Activated gamma-delta T cell treated with Interleukin-2 at 50 U/mL for 16 hours (primary cell): ENCODE results near the gene DHRS2.
"Not testable (repeated sequence)": the region's sequence is repeated elsewhere in the genome, so short reads cannot be mapped to it uniquely, and the experiment has no call there.

ENCODE experiments used
- DNase-seq: peaks from one replicate; pipeline ENCODE4 v3.0.0-alpha.2; 2020

DHRS2 gene

DNA sequence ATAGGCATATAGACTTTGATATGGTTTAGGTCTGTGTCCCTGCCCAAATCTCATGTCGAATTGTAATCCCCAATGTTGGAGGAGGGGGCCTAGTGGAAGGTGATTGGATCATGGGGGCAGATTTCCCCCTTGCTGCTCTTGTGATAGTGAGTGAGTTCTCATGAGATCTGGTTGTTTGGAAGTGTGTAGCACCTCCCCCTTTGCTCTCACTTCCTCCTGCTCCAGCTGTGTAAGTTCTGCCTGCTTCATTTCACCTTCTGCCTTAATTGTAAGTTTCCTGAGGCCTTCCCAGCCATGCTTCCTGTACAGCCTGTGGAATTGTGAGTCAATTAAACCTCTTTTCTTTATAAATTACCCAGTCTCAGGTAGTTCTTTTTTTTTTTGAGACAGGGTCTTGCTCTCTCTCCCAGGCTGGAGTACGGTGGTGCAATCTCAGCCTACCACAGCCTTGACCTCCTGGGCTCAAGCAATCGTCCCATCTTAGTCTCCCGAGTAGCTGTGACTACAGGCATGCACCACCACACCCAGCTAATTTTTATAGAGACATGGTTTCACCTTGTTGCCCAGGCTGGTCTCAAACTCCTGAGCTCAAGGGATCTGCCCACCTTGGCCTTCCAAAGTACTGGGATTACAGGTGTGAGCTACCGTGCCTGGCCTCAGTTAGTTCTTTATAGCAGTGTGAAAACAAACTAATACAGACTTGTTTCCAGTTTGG, 1.3 kb upstream of the DHRS2 start:
- DNase-seq: not testable (repeated sequence)

DNA sequence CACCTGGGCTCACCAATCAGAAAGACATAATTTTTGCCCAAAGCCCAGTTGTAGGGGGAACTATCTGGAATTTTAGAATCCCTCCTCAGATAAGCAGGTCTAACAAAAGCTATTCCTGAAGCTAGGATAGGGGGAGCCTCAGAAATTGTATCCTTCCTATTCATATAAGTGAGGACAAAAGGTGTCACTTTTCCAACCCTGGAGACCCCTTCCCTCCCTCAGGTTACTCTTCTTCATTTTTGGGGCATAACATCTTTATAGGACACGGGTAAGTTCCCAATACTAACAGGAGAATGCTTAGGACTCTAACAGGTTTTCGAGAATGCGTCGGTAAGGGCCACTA, 1.1 kb downstream of the DHRS2 start:
- not testable (repeated sequence) for DNase-seq

DNA sequence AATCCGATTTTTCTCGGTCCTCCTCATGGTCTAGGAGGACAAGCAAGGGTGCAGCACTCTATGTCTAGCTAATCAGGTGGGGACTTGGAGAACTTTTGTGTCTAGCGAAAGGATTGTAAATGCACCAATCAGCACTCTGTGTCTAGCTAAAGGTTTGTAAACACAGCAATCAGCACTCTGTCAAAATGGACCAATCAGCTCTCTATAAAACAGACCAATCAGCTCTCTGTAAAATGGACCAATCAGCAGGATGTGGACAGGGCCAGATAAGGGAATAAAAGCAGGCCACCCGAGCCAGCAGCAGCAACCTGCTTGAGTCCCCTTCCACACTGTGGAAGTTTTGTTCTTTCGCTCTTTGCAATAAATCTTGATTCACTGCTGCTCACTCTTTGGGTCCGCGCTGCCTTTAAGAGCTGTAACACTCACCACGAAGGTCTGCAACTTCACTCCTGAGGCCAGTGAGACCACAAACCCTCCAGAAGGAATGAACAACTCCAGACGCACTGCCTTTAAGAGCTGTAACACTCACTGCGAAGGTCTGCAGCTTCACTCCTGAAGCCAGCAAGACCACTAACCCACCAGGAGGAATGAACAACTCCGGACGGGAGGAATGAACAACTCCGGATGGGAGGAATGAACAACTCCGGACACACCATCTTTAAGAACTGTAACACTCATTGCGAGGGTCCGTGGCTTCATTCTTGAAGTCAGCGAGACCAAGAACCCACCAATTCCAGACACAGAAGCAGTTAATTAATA, 1.7 kb downstream of the DHRS2 start:
- DNase-seq: not testable (repeated sequence)

GRCh38 chr14:23638414-23639047, 2.4 kb downstream of the DHRS2 start:
- no peak for DNase-seq

GRCh38 chr14:23639048-23639890, 3.1 kb downstream of the DHRS2 start:
- no peak for DNase-seq

- DNase-seq: no peak
Measured at GRCh38 chr14:23639891-23640523, 3.8 kb downstream of the DHRS2 start.

- no peak for DNase-seq
Measured at GRCh38 chr14:23640524-23641141, 4.5 kb downstream of the DHRS2 start.

- no peak for DNase-seq
Measured at GRCh38 chr14:23641180-23641914, 5.2 kb downstream of the DHRS2 start.

GRCh38 chr14:23641915-23642588, 5.9 kb downstream of the DHRS2 start:
- no peak for DNase-seq

GRCh38 chr14:23643533-23644194, 7.5 kb downstream of the DHRS2 start:
- DNase-seq: no peak

DNA sequence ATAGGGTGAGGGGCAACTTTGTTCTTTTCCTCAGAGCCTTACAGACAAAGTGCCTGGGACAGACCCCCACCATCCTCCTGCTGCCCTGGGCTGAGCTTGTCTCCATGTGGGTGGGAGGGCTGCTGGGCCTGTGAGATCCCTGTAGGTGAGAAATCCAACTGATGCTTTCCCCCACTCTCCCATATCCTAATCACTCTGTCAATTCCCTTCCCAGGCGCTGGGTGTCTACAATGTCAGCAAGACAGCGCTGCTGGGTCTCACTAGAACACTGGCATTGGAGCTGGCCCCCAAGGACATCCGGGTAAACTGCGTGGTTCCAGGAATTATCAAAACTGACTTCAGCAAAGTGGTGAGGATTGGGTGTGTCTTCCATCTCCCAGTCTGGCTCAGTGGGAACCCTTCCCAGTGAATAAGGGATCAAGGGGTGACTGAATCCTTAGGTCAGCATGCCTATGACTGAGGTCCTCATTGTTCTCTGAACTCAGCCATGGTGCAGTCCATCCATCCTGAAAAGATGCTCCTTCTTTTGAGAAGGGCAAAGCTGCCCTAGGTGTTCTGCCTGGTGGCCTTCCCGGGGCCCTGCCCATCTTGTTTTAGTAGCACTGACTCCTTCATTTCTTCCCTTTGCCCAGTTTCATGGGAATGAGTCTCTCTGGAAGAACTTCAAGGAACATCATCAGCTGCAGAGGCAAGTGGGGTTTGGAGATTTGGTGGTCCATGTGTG, 8.2 kb downstream of the DHRS2 start:
- no peak for DNase-seq

DNA sequence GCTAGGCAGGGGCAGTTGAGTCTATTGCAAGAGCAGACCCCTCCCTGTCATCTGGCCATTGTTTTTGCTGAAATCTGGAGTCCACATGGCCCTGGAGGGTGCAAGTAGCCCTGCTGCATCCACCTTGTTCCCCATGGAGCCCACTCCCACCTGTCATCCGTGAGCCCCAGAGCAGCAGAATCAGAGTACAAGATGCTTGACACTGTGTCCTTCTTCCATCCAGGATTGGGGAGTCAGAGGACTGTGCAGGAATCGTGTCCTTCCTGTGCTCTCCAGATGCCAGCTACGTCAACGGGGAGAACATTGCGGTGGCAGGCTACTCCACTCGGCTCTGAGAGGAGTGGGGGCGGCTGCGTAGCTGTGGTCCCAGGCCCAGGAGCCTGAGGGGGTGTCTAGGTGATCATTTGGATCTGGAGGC, 8.8 kb downstream of the DHRS2 start:
- no peak for DNase-seq

GRCh38 chr14:23645504-23645811, 9.3 kb downstream of the DHRS2 start:
- no peak for DNase-seq

DNA sequence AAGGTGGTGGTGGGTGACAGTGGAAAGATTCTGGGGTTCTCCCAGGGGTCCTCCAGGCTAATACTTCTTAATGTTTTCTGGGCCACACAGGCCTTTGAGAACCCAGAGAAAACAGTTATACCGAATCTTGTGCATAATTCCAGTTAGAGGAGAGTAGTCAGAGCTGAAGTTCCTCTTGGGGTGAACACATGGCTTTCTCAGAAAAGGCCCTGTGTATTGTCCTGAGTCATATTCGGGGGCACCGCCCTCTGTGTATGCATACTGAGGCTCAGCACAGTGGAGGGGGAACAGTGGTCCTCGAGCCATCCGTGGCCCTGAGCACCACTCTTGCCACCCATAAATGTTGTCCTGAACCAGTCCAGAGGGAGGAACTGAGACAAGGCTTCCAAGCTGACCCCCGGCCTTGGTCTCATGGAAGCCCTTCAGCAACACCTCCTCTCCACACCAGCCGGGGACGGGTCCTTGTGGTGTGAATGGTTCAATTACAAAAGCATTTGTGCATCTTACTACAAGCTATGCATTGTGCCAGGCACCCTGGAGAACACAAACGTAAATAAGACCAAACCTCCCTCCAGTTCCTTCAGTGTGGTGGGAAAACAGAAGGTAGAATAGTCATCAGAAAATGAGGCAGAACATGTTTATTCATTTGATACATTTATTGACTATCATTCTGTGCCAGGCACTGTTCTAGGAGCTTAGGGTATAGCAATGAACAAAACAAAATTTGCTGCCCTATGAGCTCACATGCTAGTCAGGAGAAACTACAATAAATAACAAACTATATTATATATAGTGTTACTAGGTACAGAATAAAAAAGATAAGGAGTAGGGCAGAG, 9.9 kb downstream of the DHRS2 start:
- no peak for DNase-seq

DNA sequence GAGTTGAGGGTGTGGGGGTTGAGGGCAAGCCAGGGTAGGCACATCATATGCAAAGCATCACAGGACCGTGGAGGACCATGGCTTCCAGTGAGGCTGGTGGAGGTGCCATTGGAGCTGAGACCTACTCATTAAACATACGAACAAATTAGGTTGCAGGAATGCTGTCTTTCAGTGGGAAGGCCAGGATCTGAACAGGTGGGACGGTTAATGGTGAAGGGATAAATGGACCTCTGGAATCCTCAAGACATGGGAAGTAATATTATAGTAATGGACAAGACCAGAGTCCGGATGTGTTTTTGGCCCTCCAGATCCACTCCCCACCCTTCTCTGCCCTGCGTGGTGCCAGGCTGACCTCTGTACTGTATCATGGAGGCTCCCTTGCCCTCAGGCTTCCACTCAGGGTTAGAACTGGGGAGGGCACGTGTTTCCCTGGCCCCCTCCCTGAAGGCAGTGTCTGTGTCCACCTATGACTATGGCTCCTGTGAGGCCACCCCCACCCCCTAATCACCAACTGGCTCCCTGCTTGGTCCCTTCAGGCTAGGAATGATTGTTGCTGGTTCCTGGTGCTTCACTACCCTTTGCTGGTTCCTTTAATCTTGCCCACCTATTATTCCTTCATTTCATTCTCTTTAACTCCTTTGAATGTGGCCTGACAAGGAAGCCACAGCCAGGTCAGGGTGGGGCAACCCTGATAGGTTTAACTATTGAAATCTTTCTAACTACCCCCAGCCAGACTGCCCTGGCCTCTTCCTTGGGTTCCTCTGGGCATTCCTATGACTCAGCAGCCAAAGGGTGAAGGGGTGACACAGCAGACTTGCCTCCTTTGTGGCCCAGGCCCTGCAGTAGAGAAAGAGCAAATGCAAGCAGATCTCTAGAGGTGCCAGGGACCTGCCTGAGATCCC, 10.7 kb downstream of the DHRS2 start:
- DNase-seq: no peak

DNA sequence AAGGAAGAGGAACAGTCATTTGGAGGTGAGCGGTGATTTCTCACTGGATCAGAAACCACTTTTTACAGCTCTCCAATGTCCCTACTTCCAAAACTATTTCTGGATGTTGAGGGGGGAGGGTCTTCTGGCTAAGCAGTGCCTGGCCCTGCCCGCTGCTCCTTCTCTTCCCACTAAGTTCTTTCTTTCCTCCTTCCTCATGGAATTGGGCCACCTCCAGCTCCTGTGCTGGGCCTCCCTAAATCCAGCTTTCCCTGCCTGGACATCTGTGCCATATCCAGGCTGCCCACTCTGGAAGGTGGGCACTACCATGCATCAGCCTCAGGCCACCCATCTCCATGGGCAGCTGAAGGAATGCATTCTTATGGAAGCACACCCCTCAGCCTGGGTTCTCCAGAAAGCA, 11.5 kb downstream of the DHRS2 start:
- no peak for DNase-seq

DNA sequence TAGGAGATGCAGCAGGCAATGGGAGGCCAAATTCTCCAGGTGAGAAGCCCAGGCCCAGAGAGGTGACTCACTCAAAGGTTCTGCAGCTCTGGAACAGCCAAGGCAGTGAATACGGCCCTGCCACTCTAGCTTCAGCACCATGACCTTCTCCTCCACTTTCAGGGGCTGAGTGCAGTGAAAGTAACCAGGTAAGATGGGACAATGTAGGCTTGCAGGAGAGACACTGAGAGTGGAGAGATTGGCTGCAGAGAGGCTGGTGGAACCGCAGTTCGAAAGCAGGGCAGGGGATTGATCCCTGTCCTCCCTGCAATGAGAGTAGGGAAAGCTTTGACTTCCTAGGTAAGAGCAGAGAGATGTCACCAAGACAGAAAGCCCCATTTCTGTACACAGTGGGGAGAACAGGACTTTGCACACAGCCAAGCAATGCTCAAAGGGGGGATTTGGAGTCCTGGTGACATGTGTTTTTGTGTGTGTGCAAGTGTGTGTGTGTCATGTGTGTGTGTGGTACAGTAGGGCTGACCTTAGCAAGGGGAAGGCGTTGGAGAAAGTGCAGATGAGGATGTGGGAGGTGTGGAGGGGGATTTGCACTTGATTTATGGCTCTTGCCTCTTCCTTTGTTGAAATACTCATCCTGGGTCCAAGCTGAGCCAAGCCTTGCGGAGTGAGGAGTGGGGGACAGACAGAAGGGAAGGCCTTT, 12.7 kb downstream of the DHRS2 start:
- no peak for DNase-seq
